HL-60 (cell line): Measurements from ENCODE around the gene TASP1.

Source experiments
- POLR2AphosphoS5 ChIP-seq: IDR thresholded peaks from 2 replicates; pipeline ENCODE4 v1.6.1; 2012; ENCODE audit warnings: low read depth
- TF ChIP-seq, protein P1 (sequence below): IDR thresholded peaks from one replicate; pipeline ENCODE4 v1.5.1; 2011; ENCODE audit warnings: low read length, control low read depth, inconsistent platforms; ENCODE audit not compliant: insufficient read depth

GRCh38 chr20:13419477-13419876 is 219.3 kb downstream of the TASP1 start:
- TF ChIP-seq, protein P1, sequence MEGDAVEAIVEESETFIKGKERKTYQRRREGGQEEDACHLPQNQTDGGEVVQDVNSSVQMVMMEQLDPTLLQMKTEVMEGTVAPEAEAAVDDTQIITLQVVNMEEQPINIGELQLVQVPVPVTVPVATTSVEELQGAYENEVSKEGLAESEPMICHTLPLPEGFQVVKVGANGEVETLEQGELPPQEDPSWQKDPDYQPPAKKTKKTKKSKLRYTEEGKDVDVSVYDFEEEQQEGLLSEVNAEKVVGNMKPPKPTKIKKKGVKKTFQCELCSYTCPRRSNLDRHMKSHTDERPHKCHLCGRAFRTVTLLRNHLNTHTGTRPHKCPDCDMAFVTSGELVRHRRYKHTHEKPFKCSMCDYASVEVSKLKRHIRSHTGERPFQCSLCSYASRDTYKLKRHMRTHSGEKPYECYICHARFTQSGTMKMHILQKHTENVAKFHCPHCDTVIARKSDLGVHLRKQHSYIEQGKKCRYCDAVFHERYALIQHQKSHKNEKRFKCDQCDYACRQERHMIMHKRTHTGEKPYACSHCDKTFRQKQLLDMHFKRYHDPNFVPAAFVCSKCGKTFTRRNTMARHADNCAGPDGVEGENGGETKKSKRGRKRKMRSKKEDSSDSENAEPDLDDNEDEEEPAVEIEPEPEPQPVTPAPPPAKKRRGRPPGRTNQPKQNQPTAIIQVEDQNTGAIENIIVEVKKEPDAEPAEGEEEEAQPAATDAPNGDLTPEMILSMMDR = no peak
- no peak for TF ChIP-seq POLR2AphosphoS5
